Immature natural killer cell (primary cell): Measurements from ENCODE around the gene CTRB2. TPM values are rescaled to one million over a fixed set of nuclear protein-coding genes. Genes with fewer than 3 reads are reported as not detected.
A peak's percentile ranks its signal among the peaks of the same experiment; 100 is the strongest.
"Not testable (repeated sequence)": the region's sequence is repeated elsewhere in the genome, so short reads cannot be mapped to it uniquely, and the experiment has no call there.

Source experiments
- DNase-seq, 3 donors: peaks; one replicate each; pipeline ENCODE4 v3.0.0; 2022; ENCODE audit warnings: mixed read lengths in 1 of 3
- H3K27ac Mint-ChIP-seq, 6 donors: one replicate each; pipeline ENCODE4 v1.8.0; 2020; ENCODE audit warnings: mixed read lengths in 6 of 6, mild to moderate bottlenecking in 5 of 6, inconsistent platforms in 4 of 6, moderate library complexity in 3 of 6
- H3K27me3 Mint-ChIP-seq, 3 donors: one replicate each; pipeline ENCODE4 v1.8.0; 2020 to 2021; ENCODE audit warnings: low read depth in 3 of 3, mild to moderate bottlenecking in 3 of 3, mixed read lengths in 3 of 3, moderate library complexity in 3 of 3, inconsistent platforms in 1 of 3
- H3K36me3 Mint-ChIP-seq, 3 donors: one replicate each; pipeline ENCODE4 v1.8.0; 2020; ENCODE audit warnings: mixed read lengths in 3 of 3, inconsistent platforms in 2 of 3, mild to moderate bottlenecking in 2 of 3
- H3K4me1 Mint-ChIP-seq, 2 donors: one replicate each; pipeline ENCODE4 v1.8.0; 2020; ENCODE audit warnings: inconsistent platforms in 2 of 2, mild to moderate bottlenecking in 2 of 2, mixed read lengths in 2 of 2, moderate library complexity in 1 of 2
- H3K4me3 Mint-ChIP-seq, 5 donors: one replicate each; pipeline ENCODE4 v1.8.0; 2020; ENCODE audit warnings: mild to moderate bottlenecking in 5 of 5, mixed read lengths in 5 of 5, inconsistent platforms in 3 of 5, moderate library complexity in 3 of 5
- H3K9me3 Mint-ChIP-seq, 6 donors: one replicate each; pipeline ENCODE4 v1.8.0; 2020; ENCODE audit warnings: mild to moderate bottlenecking in 6 of 6, mixed read lengths in 6 of 6, inconsistent platforms in 4 of 6, moderate library complexity in 3 of 6
- polyA plus RNA-seq, 3 donors: library from polyadenylated mRNA; unstranded; fragments of 300-500 nt; fragmentation: Illumina TruSeq; gene quantifications; one replicate each; pipeline ENCODE4 v1.2.3, GENCODE V29; 2021

CTRB2 gene
- polyA plus RNA-seq, 3 donors from 2014 or later, result not detected

GRCh38 chr16:75226550-75227360, 19.8 kb upstream of the CTRB2 start:
- no peaks in the 10 kb centered on the region for H3K4me1 Mint-ChIP-seq
- H3K4me3 Mint-ChIP-seq, result no peak overlapping the region
- no peak overlapping the region for H3K27ac Mint-ChIP-seq
- peaks cover 0 to 12% (median 4%) of the 10 kb centered on the region in 3 donors for H3K27me3 Mint-ChIP-seq
- no peaks in the 10 kb centered on the region for H3K36me3 Mint-ChIP-seq
- DNase-seq, result no peak
- H3K9me3 Mint-ChIP-seq, result no peaks in the 10 kb centered on the region

DNA sequence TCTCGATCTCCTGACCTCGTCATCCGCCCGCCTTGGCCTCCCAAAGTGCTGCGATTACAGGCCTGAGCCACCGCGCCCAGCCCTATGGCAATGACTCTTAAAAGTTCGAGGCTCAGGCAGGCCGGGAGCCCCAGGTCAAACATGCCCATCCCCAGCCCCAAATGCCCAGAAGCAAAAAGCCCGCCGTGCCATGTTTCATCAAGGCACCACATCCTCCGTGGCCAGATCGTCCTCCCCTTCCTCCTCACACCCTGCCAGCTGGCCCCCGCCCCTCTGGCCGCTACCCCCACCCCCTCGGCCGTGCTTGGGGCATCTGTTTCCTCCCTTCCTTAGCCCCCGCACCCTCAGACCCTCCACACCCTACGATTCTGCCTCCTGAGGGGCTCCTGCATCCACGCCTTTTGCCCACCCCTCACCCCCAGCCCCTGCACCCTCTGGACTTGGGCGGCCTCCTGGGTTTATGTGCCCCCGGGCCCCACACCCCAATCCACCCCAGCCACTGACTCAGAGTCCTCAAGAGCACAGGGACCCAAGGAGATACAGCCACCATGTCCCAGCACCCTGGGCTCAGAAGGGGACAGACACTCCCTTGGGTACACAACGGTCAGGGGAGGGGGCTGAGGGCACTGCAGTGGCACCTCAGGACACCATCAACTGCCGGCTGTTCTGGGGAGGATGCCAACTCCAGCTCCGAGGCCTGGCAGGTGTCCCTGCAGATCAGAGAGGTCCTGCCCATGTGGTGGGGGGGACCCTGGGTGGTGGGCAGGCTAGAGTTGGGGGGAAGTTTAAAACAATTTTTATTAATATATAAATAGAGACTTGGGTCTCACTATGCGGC, 18.9 kb upstream of the CTRB2 start:
- Mint-ChIP-seq H3K36me3 (no peaks in the 10 kb centered on the region), H3K4me1 (peaks cover 0 to 1% of the 10 kb centered on the region in 2 donors), H3K9me3 (no peaks in the 10 kb centered on the region), H3K27ac (no peak overlapping the region), H3K27me3 (peaks cover 0 to 7% (median 4%) of the 10 kb centered on the region in 3 donors), H3K4me3 (no peak overlapping the region)
- DNase-seq, result no peak

DNA sequence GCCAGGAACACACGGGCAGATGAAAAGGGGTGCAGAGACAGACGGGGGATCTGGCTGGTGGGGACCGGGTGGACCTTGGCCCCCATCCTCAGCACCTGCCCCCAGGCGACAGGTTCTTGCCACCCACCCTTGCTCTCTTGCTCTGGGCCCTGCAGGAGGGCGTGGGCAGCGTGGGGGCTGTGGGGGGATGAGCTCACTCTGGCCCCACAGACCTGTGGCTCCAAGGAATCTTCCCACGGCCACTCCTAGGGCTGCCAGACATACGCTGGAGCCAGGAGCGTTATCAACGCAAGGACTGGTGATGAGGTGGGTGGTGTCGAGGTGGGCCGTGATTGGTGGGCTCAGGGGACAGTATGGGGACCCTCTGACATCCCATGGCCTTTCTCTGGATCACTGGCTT, 18.1 kb upstream of the CTRB2 start:
- Mint-ChIP-seq H3K36me3 (no peaks in the 10 kb centered on the region), H3K4me3 (no peak overlapping the region), H3K4me1 (peaks cover 1 to 6% of the 10 kb centered on the region in 2 donors), H3K27me3 (peaks cover 0 to 6% (median 4%) of the 10 kb centered on the region in 3 donors), H3K27ac (no peak overlapping the region), H3K9me3 (no peaks in the 10 kb centered on the region)
- no peak for DNase-seq

GRCh38 chr16:75224306-75225082, 17.5 kb upstream of the CTRB2 start:
- H3K4me3 Mint-ChIP-seq, result no peak overlapping the region
- no peak overlapping the region for H3K27ac Mint-ChIP-seq
- DNase-seq, result no peak
- peaks cover 3 to 6% (median 4%) of the 10 kb centered on the region in 3 donors for H3K27me3 Mint-ChIP-seq
- H3K4me1 Mint-ChIP-seq, result peaks cover 5 to 12% of the 10 kb centered on the region in 2 donors
- no peaks in the 10 kb centered on the region for H3K36me3 Mint-ChIP-seq
- no peaks in the 10 kb centered on the region for H3K9me3 Mint-ChIP-seq

- not testable (repeated sequence) for H3K27ac Mint-ChIP-seq, H3K4me3 Mint-ChIP-seq, H3K27me3 Mint-ChIP-seq, DNase-seq, H3K36me3 Mint-ChIP-seq, H3K9me3 Mint-ChIP-seq
- peaks cover 5 to 15% of the 10 kb centered on the region in 2 donors for H3K4me1 Mint-ChIP-seq
These were observed 16.2 kb upstream of the CTRB2 start for GRCh38 chr16:75223129-75223528.

GRCh38 chr16:75222271-75222783, 15.4 kb upstream of the CTRB2 start:
- H3K9me3 Mint-ChIP-seq, result no peaks in the 10 kb centered on the region
- H3K36me3 Mint-ChIP-seq, result no peaks in the 10 kb centered on the region
- DNase-seq, result no peak
- H3K27ac Mint-ChIP-seq, result no peak overlapping the region
- peaks cover 2 to 3% (median 3%) of the 10 kb centered on the region in 3 donors for H3K27me3 Mint-ChIP-seq
- H3K4me1 Mint-ChIP-seq, result peaks cover 5 to 15% of the 10 kb centered on the region in 2 donors
- no peak overlapping the region for H3K4me3 Mint-ChIP-seq

- H3K4me1 Mint-ChIP-seq, result peaks cover 5 to 15% of the 10 kb centered on the region in 2 donors
- peak in 2 of 3 donors; percentile 32 to 34 for DNase-seq
- peak overlapping the region in 5 of 6 donors; percentile 77 to 88 (median 82) for H3K27ac Mint-ChIP-seq
- H3K36me3 Mint-ChIP-seq, result no peaks in the 10 kb centered on the region
- H3K27me3 Mint-ChIP-seq, result peaks cover 0 to 3% (median 3%) of the 10 kb centered on the region in 3 donors
- peak overlapping the region; percentile 29 to 87 (median 74) for H3K4me3 Mint-ChIP-seq
- no peaks in the 10 kb centered on the region for H3K9me3 Mint-ChIP-seq
These were observed 12.9 kb upstream of the CTRB2 start for GRCh38 chr16:75219838-75220237.

DNA sequence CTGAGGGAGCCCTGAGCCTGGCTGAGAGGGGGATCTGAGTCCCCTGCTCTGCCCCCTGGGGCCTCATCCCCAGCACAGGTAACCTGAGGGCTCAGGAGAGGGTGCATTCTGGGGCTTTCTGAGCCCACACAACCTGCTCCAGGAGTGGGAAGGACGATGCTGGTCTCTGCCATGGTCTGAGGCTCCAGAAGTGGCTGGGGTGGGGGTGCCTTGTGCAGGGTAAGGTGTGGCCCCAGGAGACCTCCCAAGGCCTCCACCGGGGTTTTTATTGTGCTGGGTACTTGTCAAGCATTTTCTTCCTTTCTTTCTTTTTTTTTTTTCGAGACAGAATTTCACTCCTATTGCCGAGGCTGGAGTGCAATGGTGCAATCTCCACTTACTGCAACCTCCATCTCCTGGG, 12.1 kb upstream of the CTRB2 start:
- Mint-ChIP-seq H3K9me3 (no peaks in the 10 kb centered on the region), H3K36me3 (no peaks in the 10 kb centered on the region), H3K27ac (peak overlapping the region in 2 of 6 donors; percentile 24 to 73), H3K27me3 (peaks cover 0 to 4% (median 3%) of the 10 kb centered on the region in 3 donors), H3K4me1 (peaks cover 5 to 15% of the 10 kb centered on the region in 2 donors), H3K4me3 (peak overlapping the region in 1 of 5 donors; percentile 10)
- no peak for DNase-seq

DNA sequence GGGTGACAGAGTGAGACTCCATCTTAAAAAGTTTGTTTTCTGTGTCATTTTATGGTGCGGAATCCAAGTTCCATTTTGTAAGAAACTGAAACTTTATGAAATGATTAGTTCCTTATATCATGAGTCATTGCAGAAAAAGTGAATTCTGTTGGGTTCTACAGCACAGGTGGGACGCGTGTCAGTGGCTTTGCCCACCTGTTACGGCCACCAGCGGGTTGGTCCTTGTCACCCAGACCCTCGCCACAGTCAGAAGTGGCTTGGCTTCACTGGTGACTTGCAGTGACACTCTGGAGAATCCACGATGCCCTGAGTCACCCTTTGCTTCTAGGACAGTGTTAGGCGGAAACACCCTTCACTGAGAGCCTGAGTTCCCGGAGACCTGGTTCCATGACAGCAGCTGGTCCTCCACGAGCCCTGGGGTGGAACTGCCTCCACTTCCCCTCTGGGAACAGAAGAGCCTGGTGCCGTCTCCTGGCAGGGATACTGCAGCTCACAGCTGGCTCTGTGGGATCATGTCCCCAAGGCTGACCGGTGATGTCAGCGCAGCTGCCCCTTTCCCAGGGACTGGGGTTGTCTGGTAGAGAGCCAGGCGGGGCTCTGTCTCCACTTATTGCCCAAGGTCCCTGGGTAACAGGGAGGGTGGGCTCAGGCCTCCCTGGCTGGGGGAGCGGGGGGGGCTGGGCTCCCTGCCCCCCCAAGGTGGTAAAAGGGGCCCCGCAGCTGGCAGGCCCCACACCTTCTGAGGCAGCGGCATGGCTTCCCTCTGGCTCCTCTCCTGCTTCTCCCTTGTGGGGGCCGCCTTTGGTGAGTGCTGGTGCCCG, 11.5 kb upstream of the CTRB2 start, which contains the start of gene CTRB1:
TSS of gene CTRB1 (plus strand) at position 733 of the 821 bp plus-strand sequence. CDS start at position 753, 20 bp downstream.
- peak within 1 kb of the TSS in 5 of 6 donors; percentile 77 to 88 (median 82) for H3K27ac Mint-ChIP-seq
- H3K27me3 Mint-ChIP-seq, result peaks cover 0 to 6% (median 3%) of the 10 kb centered on the region in 3 donors
- no peaks in the 10 kb centered on the region for H3K9me3 Mint-ChIP-seq

DNA sequence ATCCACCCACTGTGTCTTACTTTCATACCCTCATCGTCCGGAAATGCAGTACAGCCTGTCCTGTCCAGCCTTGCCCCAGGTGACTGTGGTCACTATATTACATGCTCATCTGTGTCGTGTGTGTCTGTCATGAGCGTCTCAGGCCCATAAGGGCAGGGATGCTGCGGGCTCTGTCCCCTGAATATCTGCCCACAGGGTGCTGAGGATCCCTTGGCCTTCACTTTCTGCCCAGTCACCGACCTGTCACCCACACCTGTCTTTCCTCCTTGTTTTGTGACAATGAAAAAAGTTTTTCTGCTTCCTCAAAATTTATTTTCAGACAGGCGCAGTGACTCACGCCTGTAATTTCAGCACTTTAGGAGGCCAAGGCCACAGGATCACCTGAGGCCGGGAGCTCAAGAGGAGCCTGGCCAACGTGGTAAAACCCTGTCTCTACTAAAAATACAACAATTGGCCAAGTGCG, 10.5 kb upstream of the CTRB2 start:
- Mint-ChIP-seq H3K36me3 (no peaks in the 10 kb centered on the region), H3K9me3 (no peaks in the 10 kb centered on the region), H3K4me1 (peaks cover 5 to 15% of the 10 kb centered on the region in 2 donors), H3K27ac (no peak overlapping the region), H3K4me3 (no peak overlapping the region), H3K27me3 (peaks cover 0 to 6% (median 3%) of the 10 kb centered on the region in 3 donors)
- no peak for DNase-seq

More for the DNA sequence above, 11.5 kb upstream of the CTRB2 start, which contains the start of gene CTRB1:
- no peak for DNase-seq
- H3K4me3 Mint-ChIP-seq, result peak within 1 kb of the TSS; percentile 29 to 87 (median 74)
- H3K36me3 Mint-ChIP-seq, result no peaks in the 10 kb centered on the region
- H3K4me1 Mint-ChIP-seq, result peaks cover 5 to 15% of the 10 kb centered on the region in 2 donors

DNA sequence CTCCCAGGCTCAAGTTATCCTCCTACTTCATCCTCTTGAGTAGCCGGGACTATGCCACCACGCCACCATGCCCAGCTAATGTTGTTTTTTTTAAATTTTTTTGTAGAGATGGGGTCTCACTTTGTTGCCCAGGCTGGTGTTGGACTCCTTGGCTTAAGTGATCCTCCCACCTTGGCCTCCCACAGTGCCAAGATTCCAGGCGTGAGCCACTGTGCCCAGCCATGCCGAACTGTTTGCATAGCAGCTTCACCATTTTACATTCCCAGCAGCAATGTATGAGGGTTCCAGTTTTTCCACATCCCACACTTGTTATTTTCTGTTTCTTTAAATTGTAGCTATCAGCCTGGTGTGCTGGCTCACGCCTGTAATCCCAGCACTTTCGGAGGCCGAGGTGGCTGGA, 9.6 kb upstream of the CTRB2 start:
- Mint-ChIP-seq H3K4me3 (no peak overlapping the region), H3K4me1 (peaks cover 5 to 15% of the 10 kb centered on the region in 2 donors), H3K36me3 (no peaks in the 10 kb centered on the region), H3K27me3 (peaks cover 0 to 6% (median 3%) of the 10 kb centered on the region in 3 donors), H3K9me3 (no peaks in the 10 kb centered on the region), H3K27ac (no peak overlapping the region)
- no peak for DNase-seq

GRCh38 chr16:75216127-75216526, 9.2 kb upstream of the CTRB2 start:
- H3K36me3 Mint-ChIP-seq, result no peaks in the 10 kb centered on the region
- peaks cover 4 to 15% of the 10 kb centered on the region in 2 donors for H3K4me1 Mint-ChIP-seq
- peaks cover 0 to 6% (median 3%) of the 10 kb centered on the region in 3 donors for H3K27me3 Mint-ChIP-seq
- H3K9me3 Mint-ChIP-seq, result no peaks in the 10 kb centered on the region
- no peak overlapping the region for H3K27ac Mint-ChIP-seq
- H3K4me3 Mint-ChIP-seq, result no peak overlapping the region
- no peak for DNase-seq
